GM21528 (cell line): ENCODE measurements around the gene TULP4.
"Not testable (repeated sequence)": the region's sequence is repeated elsewhere in the genome, so short reads cannot be mapped to it uniquely, and the experiment has no call there.

Source experiments
- ATAC-seq: cut with Tn5 transposase; IDR thresholded peaks from one replicate; pipeline ENCODE4 v1.9.1; 2021; ENCODE audit warnings: mild to moderate bottlenecking, moderate library complexity; ENCODE audit not compliant: unreplicated experiment, low FRiP score

TULP4 gene

DNA sequence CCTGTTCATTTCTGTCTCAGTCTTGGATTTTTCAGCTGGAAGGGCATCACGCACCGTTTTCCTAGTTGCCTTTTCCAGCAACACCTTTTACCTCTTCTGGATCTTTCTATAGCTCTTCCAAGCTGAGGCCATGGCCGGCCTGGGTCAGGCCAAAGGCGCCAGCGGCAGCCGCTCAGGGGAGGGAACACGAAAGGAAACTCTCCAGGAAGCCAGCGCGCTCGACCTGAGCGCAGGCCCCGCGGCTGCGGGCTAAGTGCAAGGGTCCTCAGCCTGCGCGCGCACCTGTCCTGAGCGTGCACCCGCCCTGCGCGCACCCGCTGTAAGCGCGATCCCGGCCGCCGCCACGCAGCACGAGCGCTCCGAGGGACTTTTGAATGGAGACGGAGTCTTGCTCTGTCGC is 203.8 kb downstream of the TULP4 start:
- no peak for ATAC-seq

DNA sequence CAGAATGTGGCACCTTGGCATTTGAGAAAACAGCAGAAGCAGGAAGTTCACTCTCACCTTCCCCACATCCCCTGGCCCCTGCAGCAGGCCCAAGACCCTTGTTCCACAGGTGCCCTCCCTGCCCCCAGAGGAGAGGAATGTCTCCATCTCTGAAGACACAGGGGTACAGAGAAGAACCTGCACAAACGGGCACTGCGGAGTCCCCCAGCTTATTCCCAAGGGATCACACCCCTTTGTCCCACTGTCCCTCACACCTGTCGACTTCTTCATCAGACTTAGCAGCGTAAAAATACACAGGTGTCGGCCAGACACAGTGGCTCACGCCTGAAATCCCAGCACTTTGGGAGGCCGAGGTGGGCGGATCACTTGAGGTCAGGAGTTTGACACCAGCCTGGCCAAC is 204.8 kb downstream of the TULP4 start:
- no peak for ATAC-seq

DNA sequence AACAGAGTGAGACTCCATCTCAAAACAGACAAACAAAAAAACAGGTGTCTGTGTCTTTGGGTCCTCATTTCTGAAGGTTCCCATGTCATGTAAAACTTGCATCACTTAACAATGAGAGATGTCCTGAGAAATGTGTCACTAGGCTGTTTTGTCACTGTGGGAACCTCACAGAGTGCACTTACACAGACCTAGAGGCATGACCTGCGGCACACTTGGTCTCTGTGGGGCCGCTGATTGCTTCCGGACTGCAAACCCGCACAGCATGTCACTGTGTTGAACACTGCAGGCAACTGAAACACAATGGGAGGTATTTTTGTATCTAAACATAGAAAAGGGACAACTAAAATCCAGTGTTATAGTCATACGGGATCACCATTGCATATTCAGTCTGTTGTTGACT is 205.3 kb downstream of the TULP4 start:
- no peak for ATAC-seq

DNA sequence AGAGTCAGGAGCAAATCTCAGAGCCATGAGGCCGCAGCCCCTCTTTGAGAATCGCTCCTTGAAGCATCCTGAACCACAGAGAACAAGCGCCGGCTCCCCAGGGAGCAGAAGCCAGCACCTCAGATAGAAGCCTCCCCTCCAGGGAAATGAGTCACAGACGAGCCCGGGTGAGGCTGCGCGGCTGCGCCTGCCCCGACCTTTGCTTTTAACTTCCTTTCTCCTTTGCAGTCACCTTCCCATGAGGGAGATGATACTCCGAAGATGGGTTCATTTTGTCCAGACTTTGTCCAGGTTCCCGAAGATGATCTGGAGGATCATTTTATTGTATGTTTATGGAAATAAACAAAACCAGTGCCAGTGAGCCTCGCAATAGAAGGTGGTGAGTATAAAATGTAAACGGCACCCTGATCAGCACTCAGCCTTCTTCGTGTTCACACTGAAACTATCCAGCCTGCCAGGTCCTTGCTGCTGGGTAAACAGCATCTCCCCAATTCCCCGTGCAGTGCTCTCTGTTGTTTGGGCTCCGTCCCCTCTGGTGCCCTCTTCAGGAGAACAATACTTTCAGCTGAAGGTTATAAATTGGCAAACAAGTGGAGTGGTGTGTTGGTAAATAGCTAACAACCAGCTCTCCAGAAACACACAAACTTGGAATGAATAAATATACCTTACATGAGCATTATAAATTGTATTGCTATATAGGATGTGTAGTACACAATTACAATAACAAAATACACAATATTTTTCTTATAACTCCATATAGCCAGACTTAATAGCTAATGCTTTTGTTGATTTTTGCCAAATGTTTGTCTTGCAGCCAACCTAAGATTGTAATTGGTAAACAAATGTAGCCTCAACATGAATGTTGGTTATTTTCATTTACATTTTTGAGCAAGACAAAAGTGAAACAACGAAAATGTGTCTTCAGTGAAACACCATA is 206.2 kb downstream of the TULP4 start:
- peak; percentile 71 for ATAC-seq

DNA sequence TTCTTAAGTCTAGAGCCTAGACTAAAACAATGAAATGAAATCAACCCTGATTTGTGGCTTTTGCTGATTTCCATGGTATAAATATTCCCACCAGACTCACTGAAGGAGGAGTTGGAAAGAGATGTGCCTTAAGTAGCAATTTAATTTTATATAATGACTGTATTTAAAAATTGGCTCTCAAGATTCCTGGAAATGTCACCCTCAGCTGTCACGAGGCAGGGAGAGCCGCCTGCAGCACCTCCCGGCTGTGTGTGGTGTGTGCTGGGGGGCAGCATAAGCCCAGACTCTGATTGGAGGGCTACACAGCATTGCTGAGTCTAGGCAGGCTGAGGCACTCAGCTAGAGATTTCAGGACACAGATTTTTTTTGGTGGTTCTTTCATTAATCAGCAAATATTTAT is 207.0 kb downstream of the TULP4 start:
- ATAC-seq: no peak

DNA sequence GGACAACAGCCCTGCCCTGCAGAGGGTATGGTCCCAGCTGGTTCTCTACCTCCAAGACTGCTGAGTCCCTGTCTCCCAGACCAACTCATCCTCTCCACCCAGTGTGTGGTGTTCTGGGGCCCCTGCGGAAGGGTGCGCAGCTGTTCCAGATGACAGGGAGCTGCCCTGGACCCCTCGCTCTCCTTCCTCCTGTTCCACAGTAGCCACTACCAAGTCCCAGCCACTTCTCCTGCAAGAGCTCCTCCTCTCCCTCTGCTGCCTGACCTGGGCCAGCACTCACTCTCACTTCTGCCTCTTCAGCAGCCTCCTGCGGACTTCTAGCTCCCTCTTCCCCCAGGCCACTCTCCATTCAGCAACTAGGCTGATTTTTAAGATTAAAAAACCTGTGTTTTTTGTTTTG is 207.5 kb downstream of the TULP4 start:
- no peak for ATAC-seq

DNA sequence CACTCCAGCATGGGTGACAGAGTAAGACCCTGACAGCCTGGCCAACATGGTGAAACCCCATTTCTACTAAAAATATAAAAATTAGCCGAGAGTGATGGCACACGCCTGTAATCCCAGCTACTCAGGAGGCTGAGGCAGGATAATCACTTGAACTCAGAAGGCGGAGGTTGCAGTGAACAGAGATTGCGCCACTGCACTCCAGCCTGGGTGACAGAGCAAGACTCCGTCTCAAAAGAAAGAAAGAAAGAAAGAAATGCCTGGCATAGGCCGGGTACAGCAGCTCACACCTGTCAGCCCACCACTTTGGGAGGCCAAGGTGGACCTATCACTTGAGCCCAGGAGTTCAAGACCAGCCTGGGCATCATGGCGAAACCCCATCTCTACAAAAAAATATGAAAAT is 208.7 kb downstream of the TULP4 start:
- not testable (repeated sequence) for ATAC-seq

DNA sequence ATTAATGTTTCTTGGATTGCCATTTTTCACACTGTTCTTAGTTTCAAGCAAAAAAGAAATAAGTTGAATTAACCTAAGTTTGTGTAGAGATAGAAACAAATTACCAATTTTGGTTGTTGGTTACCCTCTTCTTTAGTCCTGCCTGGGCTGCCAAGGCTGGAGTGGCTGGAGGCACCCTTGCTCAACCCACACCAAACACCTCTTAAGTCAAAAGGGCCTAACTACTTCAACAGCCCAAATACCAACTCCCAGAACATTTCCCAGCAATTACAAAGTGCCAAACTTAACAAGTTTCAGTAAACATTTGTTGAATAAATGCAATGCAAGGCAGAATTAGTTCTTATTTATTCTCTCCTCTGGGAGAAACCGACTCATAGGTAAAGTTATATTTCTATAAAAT is 209.5 kb downstream of the TULP4 start:
- no peak for ATAC-seq

DNA sequence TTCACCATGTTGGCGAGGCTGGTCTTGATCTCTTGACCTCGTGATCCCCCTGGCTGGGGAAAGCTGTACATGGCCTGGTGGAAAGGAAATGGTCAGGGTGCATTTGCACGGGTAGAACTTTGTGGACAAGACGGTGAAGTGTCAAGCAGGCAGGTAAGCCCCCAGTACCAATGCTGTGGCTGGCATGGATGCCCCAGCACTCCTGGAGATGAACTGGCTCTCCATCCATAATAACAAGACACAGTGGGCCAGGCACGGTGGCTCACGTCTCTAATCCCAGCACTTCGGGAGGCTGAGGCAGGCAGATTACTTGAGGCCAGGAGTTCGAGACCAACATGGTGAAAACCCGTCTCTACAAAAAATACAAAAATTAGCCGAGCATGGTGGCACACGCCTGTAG is 210.4 kb downstream of the TULP4 start:
- ATAC-seq: no peak

DNA sequence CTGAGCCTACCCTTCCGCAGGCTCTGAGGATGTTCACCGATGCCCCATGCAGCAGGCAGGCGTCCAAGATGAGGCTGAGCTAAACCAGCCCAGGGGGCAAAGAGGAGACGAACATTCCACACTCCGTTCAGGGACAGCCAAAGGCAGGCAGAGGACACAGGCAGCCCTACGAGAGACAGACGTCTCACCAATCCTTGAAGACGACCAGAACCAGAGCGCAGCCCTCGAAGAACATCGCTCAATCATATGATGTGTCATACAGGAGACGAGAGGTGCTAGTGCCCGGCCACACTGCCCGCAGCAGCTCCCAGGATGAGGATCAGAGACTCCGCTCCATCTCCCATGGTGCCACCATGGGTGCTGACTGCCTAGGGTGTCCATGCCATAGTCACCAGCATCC is 212.0 kb downstream of the TULP4 start:
- no peak for ATAC-seq

DNA sequence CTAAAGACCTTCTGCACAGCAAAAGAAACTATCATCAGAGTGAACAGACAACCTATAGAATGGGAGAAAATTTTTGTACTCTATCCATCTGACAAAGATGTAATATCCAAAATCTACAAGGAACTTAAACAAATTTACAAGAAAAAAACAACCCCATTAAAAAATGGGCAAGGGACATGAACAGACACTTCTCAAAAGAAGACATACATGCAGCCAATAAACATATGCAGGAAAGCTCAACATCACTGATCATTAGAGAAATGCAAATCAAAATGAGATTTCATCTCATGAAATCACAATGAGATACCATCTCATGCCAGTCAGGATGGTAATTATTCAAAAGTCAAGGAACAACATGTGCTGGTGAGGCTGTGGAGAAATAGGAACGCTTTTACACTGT is 215.6 kb downstream of the TULP4 start:
- ATAC-seq: not testable (repeated sequence)

DNA sequence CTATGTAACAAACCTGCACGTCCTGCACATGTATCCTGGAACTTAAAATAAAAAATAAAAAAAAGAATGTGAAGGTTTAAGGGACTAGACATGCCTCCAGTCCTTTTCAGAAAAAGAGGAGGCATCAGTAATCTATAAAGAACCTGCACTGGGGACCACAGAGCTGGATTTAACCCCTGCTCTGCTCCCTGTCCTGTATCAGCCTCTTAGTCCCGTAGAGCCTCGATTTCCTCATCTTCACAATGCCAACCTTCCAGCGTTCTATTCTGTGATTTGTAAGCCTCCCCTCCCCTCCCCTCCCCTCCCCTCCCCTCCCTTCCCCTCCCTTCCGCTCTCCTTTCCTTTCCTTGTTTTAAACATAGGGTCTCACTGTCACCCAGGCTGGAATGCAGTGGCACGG is 216.6 kb downstream of the TULP4 start:
- ATAC-seq: no peak

DNA sequence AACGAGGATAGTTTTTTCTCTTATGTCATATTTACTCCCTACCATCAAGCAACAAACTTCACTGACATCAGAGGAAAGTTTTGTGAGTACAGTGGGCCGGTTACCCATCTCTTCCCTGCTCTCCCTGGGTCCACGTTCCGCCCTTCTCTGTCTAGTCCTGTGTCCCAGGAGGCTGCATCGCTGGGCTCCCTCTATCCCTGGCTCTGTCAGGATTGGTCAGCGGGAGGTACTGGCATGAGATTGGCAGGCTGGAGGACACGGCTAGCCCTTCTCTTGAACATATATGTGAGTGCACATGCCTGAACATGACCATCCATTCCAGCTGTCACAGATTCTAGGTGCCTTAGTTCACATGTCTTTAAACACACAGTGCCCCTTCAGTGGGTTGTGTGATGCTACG is 217.4 kb downstream of the TULP4 start:
- no peak for ATAC-seq

DNA sequence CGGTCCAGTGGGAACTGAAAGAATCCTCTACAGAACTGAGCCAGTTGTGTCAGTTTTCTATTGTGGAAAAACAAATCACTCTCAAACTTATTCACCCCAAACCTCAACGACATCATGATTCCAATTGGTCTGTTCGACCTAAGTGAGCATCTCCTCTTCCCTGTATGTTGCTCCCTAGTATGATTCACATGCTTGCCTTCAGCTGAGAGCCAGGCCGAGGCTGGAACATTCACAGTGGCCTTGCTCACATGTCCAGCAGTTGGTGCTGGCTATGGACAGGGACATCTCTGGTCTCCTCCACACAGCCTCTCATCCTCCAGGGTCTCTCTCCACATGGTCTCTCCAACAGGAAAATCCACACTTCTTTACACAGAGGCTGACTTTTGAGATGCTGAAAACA is 219.3 kb downstream of the TULP4 start:
- no peak for ATAC-seq

DNA sequence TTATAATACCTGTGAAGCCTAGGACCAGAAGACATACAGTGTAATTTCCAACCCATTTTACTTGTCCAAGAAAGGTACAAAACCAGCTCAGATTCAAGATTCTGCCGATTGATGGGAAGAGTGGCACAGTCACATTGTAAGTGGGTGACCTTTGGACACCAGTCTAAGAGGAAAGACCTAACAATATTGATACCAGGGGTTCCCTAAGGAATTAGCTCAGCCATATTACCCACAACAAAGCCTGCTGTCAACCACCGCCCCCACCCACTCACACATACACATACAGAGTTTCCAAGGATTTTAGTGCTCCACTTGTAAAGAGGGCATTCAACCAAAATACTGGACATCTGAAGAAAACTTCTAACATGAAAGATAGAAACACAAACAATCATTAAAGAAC is 219.7 kb downstream of the TULP4 start:
- no peak for ATAC-seq

DNA sequence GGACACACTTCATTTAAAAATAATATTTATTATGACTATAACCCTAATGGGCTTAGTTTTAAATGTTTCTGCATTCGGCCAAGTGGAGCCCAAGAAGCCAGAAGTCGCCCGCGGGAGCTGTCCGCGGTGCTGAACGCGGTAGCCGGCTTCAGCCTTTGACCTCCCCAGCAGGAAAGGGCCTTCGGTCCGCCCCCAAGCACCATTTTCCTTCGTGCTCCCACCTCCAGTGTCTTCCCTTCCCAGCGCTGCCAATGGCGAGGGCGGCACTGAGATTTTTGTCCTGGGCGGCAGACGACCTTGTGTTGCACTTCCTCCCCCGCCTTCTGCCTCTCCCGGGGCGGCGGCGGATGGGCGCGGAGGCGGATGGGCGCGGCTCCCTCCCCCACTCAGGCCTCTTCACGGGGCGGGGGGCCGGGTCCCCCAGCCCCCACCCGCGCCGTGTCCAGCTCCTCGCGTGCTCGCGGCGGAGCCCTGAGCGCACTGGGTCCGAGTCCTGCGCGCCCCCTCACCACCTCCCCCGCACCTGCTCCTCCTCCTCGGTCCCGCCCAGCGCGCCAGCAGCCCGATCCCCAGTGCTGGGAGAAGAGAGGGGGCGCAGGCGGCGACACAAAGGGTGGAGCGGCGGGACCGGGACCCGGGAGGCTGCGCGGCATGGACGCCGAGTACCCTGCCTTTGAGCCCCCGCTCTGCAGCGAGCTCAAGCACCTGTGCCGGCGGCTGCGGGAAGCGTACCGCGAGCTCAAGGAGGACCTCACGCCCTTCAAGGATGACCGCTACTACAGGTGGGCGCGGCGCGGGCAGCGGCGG is 224.0 kb downstream of the TULP4 start:
- ATAC-seq: no peak

DNA sequence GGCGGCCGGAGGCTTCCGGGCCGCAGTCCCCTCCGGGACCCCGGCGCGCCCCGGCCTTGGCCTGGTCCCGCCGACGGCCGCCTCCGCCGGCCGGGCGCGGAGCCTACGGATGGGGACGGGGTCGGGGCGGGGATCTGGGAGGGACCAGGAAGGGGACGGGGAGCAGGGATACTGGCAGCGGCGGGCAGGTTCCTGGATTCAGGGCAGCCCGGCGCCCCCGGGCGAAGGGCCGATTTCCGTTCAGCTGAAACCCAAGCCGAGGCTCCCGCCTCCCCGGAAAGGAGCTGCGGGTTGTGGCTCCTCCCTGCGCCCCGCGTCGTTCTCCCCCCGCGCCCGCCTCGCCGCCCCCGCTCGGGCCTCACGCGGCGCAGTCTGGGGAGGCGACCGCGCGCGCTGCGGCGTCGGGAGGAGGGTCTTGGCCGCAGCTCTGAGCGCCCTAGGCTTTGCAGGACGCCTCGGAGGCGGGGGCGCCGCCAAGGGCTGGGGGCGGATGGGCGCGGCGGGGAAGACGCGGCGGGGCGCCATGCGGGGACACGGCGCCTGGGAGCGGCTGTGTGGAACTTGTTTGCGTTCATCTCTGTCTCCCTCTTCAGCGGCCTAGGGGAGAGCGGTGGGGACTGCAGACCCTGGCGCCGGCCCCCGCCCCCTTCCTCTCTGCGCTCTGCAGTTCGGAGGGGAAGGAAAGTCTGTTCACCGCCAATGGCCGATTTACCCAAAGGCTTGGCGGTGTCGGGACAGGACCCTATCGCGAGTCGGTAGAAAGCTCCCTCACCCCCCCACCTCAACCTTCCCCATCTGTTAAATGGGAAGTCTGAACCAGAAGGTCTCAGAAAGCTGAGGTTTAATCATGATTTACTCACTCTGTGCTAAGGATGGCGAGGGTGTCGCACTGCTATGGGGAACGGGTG is 224.9 kb downstream of the TULP4 start:
- ATAC-seq: no peak

DNA sequence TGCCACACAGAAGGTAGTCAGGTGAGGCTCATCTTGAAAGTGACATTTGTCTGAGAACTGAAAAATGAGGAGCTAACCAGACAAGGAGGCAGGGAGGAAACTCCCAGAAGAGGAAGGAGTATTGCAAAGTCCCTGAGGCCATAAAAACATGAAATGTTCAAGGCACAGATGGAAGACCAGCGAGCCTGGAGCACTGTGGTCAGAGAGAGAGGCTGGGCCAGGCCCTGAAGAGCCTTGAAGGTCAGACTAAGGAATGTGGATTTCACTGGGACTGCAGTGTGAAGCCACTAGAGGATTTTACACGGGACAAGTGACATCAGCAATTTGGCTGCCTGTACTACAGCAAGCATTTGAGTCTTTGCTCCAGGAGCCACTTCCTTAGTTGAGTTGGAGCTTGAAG is 226.5 kb downstream of the TULP4 start:
- ATAC-seq: no peak

DNA sequence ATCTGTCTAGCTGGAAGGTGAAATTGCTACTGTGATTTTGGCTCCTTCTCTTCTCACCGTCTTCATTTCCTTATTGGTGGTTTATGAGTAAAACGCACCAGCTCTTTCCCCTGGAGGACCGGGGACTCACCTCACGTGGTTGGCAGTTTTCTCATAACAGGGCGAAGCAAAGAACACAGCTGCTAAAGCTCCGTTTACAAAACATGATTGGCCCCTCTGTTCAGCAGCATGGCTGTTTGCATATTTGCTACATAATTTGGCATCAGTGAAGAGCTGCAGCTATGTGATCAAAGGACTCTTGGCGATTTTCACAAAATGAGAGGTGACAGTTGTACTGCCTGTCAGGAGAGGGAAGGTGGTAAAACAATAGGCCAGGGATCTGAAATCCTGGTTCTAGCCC is 227.1 kb downstream of the TULP4 start:
- no peak for ATAC-seq

DNA sequence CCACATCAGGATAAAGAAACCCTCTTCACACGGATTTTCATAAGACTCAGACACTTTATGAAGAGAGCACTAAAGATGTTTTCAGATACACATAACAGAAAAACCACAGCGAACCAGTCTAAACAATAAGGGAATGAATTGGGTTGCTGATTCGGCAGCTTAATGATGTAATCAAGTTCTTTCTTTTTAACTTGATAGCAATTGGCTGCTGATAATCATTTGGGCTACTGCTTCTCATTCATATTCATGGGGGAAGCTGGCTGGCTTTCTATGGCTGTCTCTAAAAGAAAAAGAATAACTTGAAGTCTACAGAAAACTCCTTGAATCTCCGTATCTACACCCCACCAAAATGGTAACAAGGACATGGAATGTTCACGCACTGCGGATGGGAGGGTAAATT is 227.6 kb downstream of the TULP4 start:
- no peak for ATAC-seq
